Cerebellar cortex (tissue), 1 donor: Measurements from ENCODE around the gene MUC7.
A peak's percentile ranks its signal among the peaks of the same experiment; 100 is the strongest.
"Not testable (repeated sequence)": the region's sequence is repeated elsewhere in the genome, so short reads cannot be mapped to it uniquely, and the experiment has no call there.

Source experiments
- DNase-seq: peaks from one replicate; pipeline ENCODE4 v3.0.0-alpha.2; 2015; ENCODE audit warnings: low spot score

MUC7 gene

GRCh38 chr4:70471897-70472296, at the start of gene MUC7:
Gene MUC7, plus strand, starts transcription at chr4:70472197. Its CDS starts 1,825 bp downstream, at chr4:70474022.
- DNase-seq, result no peak

GRCh38 chr4:70425306-70425705, 46.7 kb upstream of the MUC7 start:
- DNase-seq, result no peak

GRCh38 chr4:70426789-70427188, 45.2 kb upstream of the MUC7 start:
- no peak for DNase-seq

GRCh38 chr4:70437197-70437596, 34.8 kb upstream of the MUC7 start:
- no peak for DNase-seq

GRCh38 chr4:70442474-70442873, 29.5 kb upstream of the MUC7 start:
- no peak for DNase-seq

GRCh38 chr4:70443329-70443728, 28.7 kb upstream of the MUC7 start:
- no peak for DNase-seq

GRCh38 chr4:70449220-70449619, 22.8 kb upstream of the MUC7 start:
- no peak for DNase-seq

GRCh38 chr4:70452946-70453345, 19.1 kb upstream of the MUC7 start:
- no peak for DNase-seq

GRCh38 chr4:70463335-70463734, 8.7 kb upstream of the MUC7 start:
- no peak for DNase-seq

GRCh38 chr4:70473679-70474078, 1.7 kb downstream of the MUC7 start:
- no peak for DNase-seq

GRCh38 chr4:70488748-70489147, 16.8 kb downstream of the MUC7 start:
- DNase-seq, result no peak

GRCh38 chr4:70496231-70496630, 24.2 kb downstream of the MUC7 start:
- DNase-seq, result no peak

- DNase-seq, result not testable (repeated sequence)
Observed at GRCh38 chr4:70501838-70502237, 29.8 kb downstream of the MUC7 start.

GRCh38 chr4:70504733-70505132, 32.7 kb downstream of the MUC7 start:
- DNase-seq, result no peak

- DNase-seq, result peak; percentile 15
Observed at GRCh38 chr4:70505151-70505748, 33.3 kb downstream of the MUC7 start.

GRCh38 chr4:70508801-70509200, 36.8 kb downstream of the MUC7 start:
- DNase-seq, result no peak

GRCh38 chr4:70511365-70511764, 39.4 kb downstream of the MUC7 start:
- no peak for DNase-seq

- DNase-seq, result no peak
Observed at GRCh38 chr4:70515367-70516250, 43.6 kb downstream of the MUC7 start.

GRCh38 chr4:70518269-70518668, 46.3 kb downstream of the MUC7 start, which contains the start of gene AMTN:
Gene AMTN, plus strand, starts transcription at chr4:70518569. Its CDS starts 209 bp downstream, at chr4:70518778.
- no peak for DNase-seq

- no peak for DNase-seq
Observed at GRCh38 chr4:70518716-70519115, 46.7 kb downstream of the MUC7 start.

GRCh38 chr4:70522626-70523025, 50.6 kb downstream of the MUC7 start:
- no peak for DNase-seq

GRCh38 chr4:70530997-70531396, 59.0 kb downstream of the MUC7 start:
- DNase-seq, result no peak

GRCh38 chr4:70531981-70532380, 60.0 kb downstream of the MUC7 start:
- no peak for DNase-seq
